Stimulated activated CD8-positive, alpha-beta memory T cell treated with anti-CD3 and anti-CD28 coated beads, Interleukin-15, amount 100 ng/mL, for 4 hours (primary cell): ENCODE results near the gene TUBB1.

Source experiments
- DNase-seq, 2 donors: peaks; one replicate each; pipeline ENCODE4 v3.0.0-alpha.2; 2020; ENCODE audit warnings: low read depth in 2 of 2

Gene TUBB1

GRCh38 chr20:59042151-59042795, 23.0 kb downstream of the TUBB1 start, which contains the start of gene PRELID3B:
PRELID3B (minus strand) TSS chr20:59042786; CDS start chr20:59042730, 56 bp downstream.
- no peak for DNase-seq

DNA sequence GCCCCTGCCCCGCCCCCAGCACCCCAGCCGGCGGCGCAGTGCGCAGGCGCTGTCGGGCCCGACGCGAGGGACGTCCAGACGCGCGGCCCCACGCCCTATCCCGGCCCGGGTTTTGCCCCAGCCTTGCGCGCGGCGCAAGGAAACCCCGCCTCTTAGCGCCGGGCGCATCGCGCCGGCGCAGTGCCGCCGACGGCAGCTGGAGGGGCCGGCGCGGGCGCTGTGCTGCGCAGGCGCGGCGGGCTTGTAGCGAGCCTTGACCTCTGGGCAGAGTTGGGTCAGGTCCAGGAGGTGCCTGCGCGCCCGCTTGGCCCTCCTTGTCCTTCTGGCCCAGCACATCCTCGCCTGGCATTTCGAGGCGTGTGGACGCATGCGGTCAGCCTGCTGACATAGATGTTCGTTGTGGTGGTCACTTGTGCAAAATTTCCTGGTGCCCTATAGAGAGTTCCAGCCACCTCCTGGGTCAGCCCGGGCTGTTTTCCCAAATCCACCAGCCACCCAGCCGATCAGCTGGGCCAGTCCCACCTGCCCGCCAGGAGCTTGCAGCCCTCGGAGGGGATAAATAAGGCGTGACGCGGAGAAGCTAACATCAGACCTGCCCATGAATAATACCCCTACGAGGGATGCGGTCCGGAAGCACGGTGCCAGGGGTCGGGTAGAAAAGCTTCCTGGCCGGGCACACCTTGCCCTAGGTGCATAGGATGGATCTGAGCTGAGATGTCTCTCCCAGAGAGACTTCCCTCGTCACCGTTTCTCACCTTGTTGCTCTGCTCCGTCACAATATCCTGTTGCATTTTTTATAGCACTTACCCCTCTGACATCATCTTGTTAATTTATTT, 23.8 kb downstream of the TUBB1 start:
- DNase-seq = peak; percentile 86 to 93

GRCh38 chr20:59043698-59044097, 24.5 kb downstream of the TUBB1 start:
- DNase-seq = no peak

DNA sequence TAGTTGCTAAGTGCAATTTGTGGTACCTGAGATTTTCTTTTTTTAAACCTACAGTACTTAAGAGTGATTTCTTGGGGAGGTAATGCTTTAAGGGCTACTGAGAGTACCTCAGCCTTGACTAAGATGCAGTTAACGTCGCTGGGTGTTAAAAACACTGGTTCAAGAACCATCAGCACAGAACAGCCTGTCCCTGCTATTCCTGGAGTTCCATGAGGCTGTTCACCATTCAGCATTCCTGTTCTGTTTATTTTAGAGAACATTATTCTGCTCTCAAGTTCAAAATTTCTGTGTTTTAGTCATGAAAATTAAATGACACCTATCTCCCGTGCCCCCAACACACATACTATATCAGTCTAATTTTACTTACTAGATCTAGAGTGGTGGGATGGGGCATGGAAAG, 25.1 kb downstream of the TUBB1 start:
- DNase-seq = no peak

DNA sequence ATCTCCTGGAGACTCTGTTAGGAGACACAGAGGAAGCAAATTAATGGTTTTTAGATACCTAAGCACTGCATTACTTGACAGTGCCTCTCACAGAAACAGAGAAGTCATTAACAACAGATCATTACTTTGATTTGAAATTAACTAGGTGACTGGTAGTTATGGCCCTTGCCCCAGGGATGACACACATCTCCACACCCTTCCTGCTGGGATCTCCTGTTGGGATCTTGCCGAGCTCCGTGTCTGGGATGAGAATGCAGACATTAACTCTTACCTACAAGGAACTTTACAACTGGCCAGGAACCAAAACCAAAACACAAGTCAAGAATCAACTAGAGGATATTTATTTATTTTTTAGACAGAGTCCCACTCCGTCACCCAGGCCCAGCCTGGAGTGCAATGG, 25.6 kb downstream of the TUBB1 start:
- DNase-seq = no peak

DNA sequence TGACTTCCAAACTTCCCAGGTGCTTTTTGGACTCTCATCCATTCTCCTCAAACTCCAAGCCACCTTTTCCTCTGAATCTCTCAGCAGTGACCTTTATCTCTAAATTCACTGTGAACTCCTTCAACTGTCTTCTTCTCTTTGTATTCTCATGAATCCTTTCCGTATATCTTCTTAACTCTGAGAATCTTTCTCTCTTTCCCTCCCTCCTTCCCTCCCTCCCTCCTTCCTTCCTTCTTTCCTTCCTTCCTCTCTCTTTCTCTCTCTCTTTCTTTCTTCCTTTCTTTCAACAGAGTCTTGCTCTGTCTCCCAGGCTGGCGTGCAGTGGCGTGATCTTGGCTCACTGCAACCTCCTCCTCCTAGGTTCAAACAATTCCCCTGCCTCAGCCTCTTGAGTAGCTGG, 27.6 kb downstream of the TUBB1 start:
- no peak for DNase-seq

GRCh38 chr20:59047938-59048680, 28.9 kb downstream of the TUBB1 start:
- DNase-seq = no peak

DNA sequence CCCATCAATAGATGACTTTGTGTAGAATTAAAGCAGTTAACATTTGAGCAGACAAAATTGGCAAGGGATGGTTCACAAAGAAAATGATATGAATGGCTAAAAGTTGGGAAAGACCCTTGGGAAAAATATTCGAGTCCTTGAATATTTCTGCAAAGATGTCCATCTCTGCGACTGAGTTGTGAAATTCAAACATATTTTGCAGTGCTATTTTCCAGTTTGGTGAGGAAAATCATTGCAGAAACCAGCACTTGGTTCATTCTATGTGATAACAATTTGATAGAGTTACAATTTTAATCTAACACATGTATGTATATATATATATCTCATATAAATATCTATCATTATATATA, 29.4 kb downstream of the TUBB1 start:
- DNase-seq = no peak

- DNase-seq = no peak
Observed at GRCh38 chr20:59050437-59050836, 31.2 kb downstream of the TUBB1 start.

GRCh38 chr20:59051666-59052185, 32.5 kb downstream of the TUBB1 start:
- no peak for DNase-seq

GRCh38 chr20:59055302-59055701, 36.1 kb downstream of the TUBB1 start:
- DNase-seq = no peak

GRCh38 chr20:59062081-59062480, 42.9 kb downstream of the TUBB1 start:
- DNase-seq = no peak

DNA sequence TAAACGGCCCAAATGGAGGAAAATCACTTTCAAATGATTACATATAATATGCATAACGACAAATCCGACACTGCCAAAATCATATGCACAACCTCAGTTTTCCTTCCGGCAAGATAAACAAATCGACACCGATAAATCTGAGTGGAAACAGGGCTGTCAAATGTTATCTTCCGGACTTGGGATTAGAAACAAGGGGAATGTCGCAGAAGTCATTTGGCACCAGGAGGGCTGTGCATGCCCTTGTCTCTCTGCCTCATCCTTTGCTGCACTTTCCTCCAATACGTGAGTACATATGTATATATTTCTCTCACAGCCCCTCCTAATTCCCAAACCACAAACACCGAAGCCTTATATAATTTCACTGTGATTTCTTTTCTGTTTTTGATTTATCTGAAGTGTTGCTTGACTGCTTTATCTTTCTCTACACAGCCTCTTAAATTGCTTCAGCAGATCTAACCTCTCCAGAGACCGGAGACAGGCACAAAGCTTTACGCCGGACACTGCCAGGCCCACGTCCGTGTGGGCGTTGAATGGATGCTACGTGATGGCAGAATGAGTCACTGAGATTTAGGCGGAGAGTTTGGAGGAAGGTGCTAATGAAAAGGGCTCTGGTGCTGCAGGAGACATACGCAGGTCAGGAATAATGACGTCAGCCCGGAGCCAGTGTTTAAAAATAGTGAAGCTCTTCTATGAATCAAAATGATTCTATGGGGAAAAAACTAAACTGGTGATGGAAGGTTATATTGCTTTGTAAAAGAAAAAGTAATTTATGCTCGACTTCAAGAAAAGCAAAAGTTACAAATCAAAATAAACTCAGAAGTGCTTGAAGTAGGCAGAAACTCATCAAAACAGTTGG, 44.4 kb downstream of the TUBB1 start:
- no peak for DNase-seq

GRCh38 chr20:59064214-59064722, 45.0 kb downstream of the TUBB1 start:
- DNase-seq = no peak

DNA sequence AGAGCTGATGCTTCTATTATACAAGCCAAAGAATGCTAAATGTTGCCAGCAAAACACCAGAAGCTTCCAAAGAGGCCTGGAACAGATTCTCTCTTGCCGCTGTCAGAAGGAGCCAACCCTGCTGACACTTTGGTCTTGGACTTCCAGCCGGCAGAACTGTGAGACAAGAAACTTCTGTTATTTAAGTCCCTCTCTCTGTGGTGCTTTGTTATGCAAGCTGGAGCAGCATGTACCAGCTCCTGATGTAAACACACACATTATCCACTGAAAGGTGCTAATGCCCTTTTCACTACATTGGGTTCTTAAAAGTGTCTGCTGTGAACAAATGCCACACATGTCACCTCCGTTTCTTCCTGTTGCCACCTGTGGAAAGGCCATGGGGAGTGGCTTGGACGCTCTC, 49.3 kb downstream of the TUBB1 start:
- no peak for DNase-seq

DNA sequence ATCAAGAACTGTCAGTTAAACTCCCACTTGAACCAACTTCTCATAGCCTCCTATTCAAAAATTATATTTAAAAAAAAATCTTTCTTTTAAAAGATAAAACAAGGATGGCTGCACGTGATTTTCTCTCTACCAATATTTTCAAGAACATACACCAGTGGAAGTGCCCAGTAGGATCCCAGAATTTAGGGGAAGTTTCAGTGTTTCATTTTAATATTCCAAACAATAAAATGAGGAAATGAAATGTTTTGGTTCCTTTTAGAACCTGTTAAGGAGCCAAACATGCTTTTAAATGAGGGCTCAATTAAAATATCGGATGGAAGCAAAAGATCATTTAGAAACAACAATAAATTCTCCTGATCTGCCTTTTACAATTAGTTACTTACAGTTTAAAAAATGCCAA, 49.8 kb downstream of the TUBB1 start:
- DNase-seq = no peak

- DNase-seq = no peak
Observed at GRCh38 chr20:59071216-59071615, 52.0 kb downstream of the TUBB1 start.

GRCh38 chr20:59073582-59073981, 54.4 kb downstream of the TUBB1 start:
- no peak for DNase-seq

DNA sequence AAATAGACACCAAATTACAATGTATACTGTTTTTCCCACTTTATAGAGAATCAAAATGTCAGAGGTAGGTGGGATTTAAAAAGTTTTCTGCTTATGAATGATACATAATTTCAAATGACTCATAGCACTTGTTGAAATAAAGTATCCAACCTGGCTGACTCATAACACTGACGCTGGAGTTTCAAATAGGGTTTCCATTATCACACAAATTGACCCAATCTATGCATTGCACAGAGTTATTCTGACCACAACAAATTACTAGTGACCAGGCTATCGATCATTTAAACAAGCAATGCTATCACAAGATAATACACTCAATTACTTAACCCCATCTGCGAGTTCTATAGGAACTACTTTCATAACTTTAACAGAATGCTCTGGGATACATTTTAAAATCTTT, 55.2 kb downstream of the TUBB1 start:
- DNase-seq = no peak

DNA sequence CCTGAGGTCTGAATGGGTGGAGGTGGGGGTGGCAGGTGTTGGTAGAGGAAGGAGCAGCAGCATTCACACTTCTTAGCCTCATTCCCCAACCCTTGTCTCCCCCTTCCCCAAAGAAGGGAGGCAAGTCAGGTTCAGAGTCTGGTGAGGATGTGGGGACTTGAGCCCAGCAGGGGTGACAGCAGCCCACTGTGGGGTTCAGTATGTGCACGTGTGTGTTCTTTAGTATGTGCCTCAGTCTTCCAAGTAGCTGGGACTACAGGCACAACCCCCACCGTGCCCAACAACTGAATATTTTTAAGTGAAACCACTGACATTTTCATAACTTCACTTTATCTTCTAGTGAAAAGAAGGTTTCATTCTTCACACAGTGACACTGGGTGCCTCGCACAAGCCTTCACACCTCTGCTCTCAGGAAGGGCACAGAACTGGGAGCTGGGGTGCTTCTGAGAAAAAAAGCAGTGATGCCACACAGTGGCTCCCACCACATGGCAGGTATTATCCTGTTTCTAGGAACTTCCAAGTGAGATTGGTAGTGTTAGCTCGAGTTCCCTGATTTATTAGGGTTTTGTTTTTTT, 56.8 kb downstream of the TUBB1 start:
- DNase-seq = no peak
